22Rv1 (cell line): ENCODE results near the gene TANK.

ENCODE experiments used
- CTCF ChIP-seq: fragments of 450-650 bp; IDR thresholded peaks from 2 replicates; pipeline ENCODE4 v1.5.1; 2017; ENCODE audit warnings: mild to moderate bottlenecking
- ZFX ChIP-seq: fragments of 450-650 bp; IDR thresholded peaks from 2 replicates; pipeline ENCODE4 v1.6.1; 2017; ENCODE audit warnings: antibody characterized with exemption, borderline replicate concordance

- TF ChIP-seq CTCF = no peak
- no peak for TF ChIP-seq ZFX
Observed at GRCh38 chr2:161170377-161170776, 10.1 kb downstream of the TANK start.
